GM06990 (cell line): ENCODE results near the gene AOC2.

Experiments
- DNase-seq: peaks from one replicate; pipeline ENCODE4 v3.0.0-alpha.2; 2011; ENCODE audit not compliant: insufficient read length; ENCODE audit errors: extremely low read depth
- H3K27me3 ChIP-seq: replicated peaks from 2 replicates; pipeline ENCODE4 v1.6.0; 2011; ENCODE audit warnings: low read length; ENCODE audit not compliant: control insufficient read depth, insufficient read depth
- H3K36me3 ChIP-seq: 2 replicates; pipeline ENCODE4 v1.5.1; 2011; ENCODE audit warnings: low read length; ENCODE audit not compliant: control insufficient read depth, insufficient read depth
- H3K4me3 ChIP-seq: replicated peaks from 2 replicates; pipeline ENCODE4 v1.5.1; 2011; ENCODE audit warnings: low read depth, mild to moderate bottlenecking, control low read depth, low read length
- CTCF ChIP-seq: IDR thresholded peaks from 2 replicates; pipeline ENCODE4 v1.5.1; 2011; ENCODE audit warnings: low read length, control low read depth, mild to moderate bottlenecking, inconsistent platforms; ENCODE audit not compliant: insufficient read depth, poor library complexity, severe bottlenecking

AOC2 gene

GRCh38 chr17:42845556-42845917 is 1.2 kb downstream of the AOC2 start:
- TF ChIP-seq CTCF: no peak
- H3K36me3 ChIP-seq: peaks cover 21% of the 10 kb centered on the region
- no peak for DNase-seq
- no peak overlapping the region for H3K4me3 ChIP-seq
- no peaks in the 10 kb centered on the region for H3K27me3 ChIP-seq

- Histone ChIP-seq H3K27me3 (no peaks in the 10 kb centered on the region), H3K4me3 (no peak overlapping the region), H3K36me3 (peaks cover 21% of the 10 kb centered on the region)
- no peak for TF ChIP-seq CTCF
- no peak for DNase-seq
Observed at GRCh38 chr17:42845918-42846593, 1.7 kb downstream of the AOC2 start.

GRCh38 chr17:42846594-42847280 is 2.4 kb downstream of the AOC2 start:
- no peak for TF ChIP-seq CTCF
- no peak for DNase-seq
- Histone ChIP-seq H3K4me3 (no peak overlapping the region), H3K27me3 (no peaks in the 10 kb centered on the region), H3K36me3 (peaks cover 16% of the 10 kb centered on the region)

DNA sequence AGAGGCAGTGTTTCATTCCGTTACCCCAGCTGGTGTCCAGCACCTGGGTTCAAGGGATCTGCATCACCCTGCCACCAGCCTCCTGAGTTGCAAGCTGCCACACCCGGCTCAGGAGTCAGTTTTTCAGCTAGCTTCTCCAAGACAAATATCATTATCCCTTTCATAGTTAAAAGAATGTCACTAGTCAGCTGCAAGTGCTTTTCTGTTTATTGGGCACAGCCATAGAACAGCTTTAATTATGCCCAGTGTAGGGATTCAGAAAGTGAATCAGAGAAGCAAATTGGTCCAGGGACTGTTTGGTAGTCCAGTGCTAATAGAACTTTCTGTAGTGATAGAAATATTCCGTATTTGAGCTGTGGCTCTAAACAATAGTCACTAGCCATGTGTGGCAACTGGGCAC is 3.7 kb downstream of the AOC2 start:
- H3K36me3 ChIP-seq: peaks cover 14% of the 10 kb centered on the region
- TF ChIP-seq CTCF: no peak
- DNase-seq: no peak
- no peaks in the 10 kb centered on the region for H3K27me3 ChIP-seq
- H3K4me3 ChIP-seq: no peak overlapping the region

GRCh38 chr17:42849031-42849430 is 4.7 kb downstream of the AOC2 start:
- Histone ChIP-seq H3K36me3 (peaks cover 6% of the 10 kb centered on the region), H3K27me3 (no peaks in the 10 kb centered on the region), H3K4me3 (no peak overlapping the region)
- no peak for DNase-seq
- TF ChIP-seq CTCF: no peak
